GM12801 (cell line): ENCODE data around the gene DNAH1.

ENCODE experiments used
- CTCF ChIP-seq: IDR thresholded peaks from one replicate; pipeline ENCODE4 v1.5.1; 2011; ENCODE audit warnings: control low read depth; ENCODE audit not compliant: insufficient read length; ENCODE audit errors: extremely low read depth

Gene DNAH1

GRCh38 chr3:52388348-52388821 is 72.3 kb downstream of the DNAH1 start:
- TF ChIP-seq CTCF, result no peak

- TF ChIP-seq CTCF, result no peak
These were observed 72.8 kb downstream of the DNAH1 start for GRCh38 chr3:52388933-52389332.

- TF ChIP-seq CTCF, result no peak
These were observed 75.0 kb downstream of the DNAH1 start for GRCh38 chr3:52391096-52391495.

- TF ChIP-seq CTCF, result no peak
These were observed 76.3 kb downstream of the DNAH1 start for GRCh38 chr3:52392216-52392930.

- TF ChIP-seq CTCF, result no peak
These were observed 77.2 kb downstream of the DNAH1 start for GRCh38 chr3:52393131-52393807.

GRCh38 chr3:52393959-52394670 is 78.0 kb downstream of the DNAH1 start:
- TF ChIP-seq CTCF, result no peak

GRCh38 chr3:52394751-52395502 is 78.8 kb downstream of the DNAH1 start:
- no peak for TF ChIP-seq CTCF
